ENCODE measurements around the gene C1orf210. TPM values are rescaled to one million over a fixed set of nuclear protein-coding genes. Genes with fewer than 3 reads are reported as not detected.

The C1orf210 gene
- polyA plus RNA-seq, 1 donor (not counting 4 experiments of a cell fraction or from before 2014, with no cell fraction given): 5.6 TPM

DNA sequence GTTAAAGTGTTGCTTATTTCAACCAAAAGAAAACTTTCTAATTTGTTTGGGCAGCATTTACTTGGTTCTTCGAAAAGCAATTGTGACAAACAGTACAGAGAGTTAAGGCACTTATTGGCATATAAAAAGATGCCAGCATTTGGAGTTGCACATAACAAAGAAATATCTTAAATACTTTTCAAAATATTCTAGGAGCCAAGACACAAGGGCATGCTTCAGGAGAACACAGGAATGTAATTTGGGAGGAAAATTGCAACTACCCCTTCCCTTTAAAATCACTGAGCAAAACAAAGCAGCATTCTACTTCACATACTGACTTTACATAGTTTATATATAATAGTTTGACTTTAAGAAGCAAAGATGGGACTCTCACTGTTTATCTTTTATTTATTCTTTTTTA lies 10.8 kb upstream of the C1orf210 start:
- Histone ChIP-seq H3K4me2 (ENCODE audit: control insufficient read depth, extremely low read depth, insufficient read depth, low read depth, low read length) (no peak overlapping the region), H3K4me1 (ENCODE audit: control insufficient read depth, extremely low read depth, insufficient read depth, low read length) (peaks cover 9% of the 10 kb centered on the region), H3K27me3 (ENCODE audit: control insufficient read depth, extremely low read depth, insufficient read depth, low read length) (no peaks in the 10 kb centered on the region), H3K4me3 (ENCODE audit: control insufficient read depth in 2 of 3, extremely low read depth in 1 of 3, insufficient read depth in 2 of 3, low read depth in 1 of 3, low read length in 3 of 3) (no peak overlapping the region), H3K27ac (ENCODE audit: control insufficient read depth, insufficient read depth, low read length) (no peak overlapping the region), H4K20me1 (ENCODE audit: control insufficient read depth, extremely low read depth, insufficient read depth, low read length) (no peaks in the 10 kb centered on the region), H3K9me3 (ENCODE audit: control insufficient read depth, low read depth, low read length) (no peaks in the 10 kb centered on the region), H3K9ac (ENCODE audit: control insufficient read depth, extremely low read depth, insufficient read depth, low read length) (no peak overlapping the region), H3K9me1 (ENCODE audit: control insufficient read depth, extremely low read depth, insufficient read depth, low read length) (no peaks in the 10 kb centered on the region), H2AFZ (ENCODE audit: control insufficient read depth, low read length) (no peak overlapping the region), H3K79me2 (ENCODE audit: control insufficient read depth, insufficient read depth, low read length) (no peaks in the 10 kb centered on the region), H3K36me3 (ENCODE audit: control insufficient read depth in 2 of 2, extremely low read depth in 1 of 2, insufficient read depth in 2 of 2, low read length in 2 of 2) (no peaks in the 10 kb centered on the region)
- TF ChIP-seq EZH2 (IDR thresholded peaks at IDR 0.05; ENCODE audit: low read length): no peak
- TF ChIP-seq, protein P1, sequence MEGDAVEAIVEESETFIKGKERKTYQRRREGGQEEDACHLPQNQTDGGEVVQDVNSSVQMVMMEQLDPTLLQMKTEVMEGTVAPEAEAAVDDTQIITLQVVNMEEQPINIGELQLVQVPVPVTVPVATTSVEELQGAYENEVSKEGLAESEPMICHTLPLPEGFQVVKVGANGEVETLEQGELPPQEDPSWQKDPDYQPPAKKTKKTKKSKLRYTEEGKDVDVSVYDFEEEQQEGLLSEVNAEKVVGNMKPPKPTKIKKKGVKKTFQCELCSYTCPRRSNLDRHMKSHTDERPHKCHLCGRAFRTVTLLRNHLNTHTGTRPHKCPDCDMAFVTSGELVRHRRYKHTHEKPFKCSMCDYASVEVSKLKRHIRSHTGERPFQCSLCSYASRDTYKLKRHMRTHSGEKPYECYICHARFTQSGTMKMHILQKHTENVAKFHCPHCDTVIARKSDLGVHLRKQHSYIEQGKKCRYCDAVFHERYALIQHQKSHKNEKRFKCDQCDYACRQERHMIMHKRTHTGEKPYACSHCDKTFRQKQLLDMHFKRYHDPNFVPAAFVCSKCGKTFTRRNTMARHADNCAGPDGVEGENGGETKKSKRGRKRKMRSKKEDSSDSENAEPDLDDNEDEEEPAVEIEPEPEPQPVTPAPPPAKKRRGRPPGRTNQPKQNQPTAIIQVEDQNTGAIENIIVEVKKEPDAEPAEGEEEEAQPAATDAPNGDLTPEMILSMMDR (optimal IDR thresholded peaks at IDR 0.05 in 1 of 3, IDR thresholded peaks at IDR 0.05 in 1 of 3, conservative IDR thresholded peaks at IDR 0.05 in 1 of 3; ENCODE audit: extremely low read depth in 1 of 3, insufficient read depth in 2 of 3, low read length in 3 of 3): no peak
- DNase-seq (ENCODE audit: low read depth, low spot score) (no peak), FAIRE-seq (no peak)
- dilution Hi-C loops (cut with MboI; ENCODE audit: extremely low pct_ligation_motif_present, low sequenced_read_pairs): no loop called here

DNA sequence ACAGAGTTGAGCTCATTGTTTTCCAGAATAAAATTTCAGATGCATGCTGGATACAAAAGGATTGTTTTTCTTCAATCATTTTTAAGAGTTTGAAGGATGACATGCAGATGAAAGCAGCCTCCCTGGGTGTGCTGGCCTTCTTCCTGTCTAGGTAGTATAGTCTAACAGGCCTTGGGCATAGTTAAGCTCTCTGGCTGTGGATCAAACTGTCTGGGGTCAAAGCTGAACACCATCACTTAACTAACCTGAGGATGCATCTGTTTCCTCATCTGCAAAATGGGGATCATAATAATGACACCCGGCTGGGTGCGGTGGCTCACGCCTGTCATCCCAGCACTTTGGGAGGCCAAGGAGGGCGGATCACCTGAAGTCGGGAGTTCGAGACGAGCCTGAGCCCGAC lies 9.4 kb upstream of the C1orf210 start:
- DNase-seq (ENCODE audit: low read depth, low spot score) (no peak), FAIRE-seq (no peak)
- TF ChIP-seq EZH2 (IDR thresholded peaks at IDR 0.05; ENCODE audit: low read length): no peak
- Histone ChIP-seq H3K9me3 (ENCODE audit: control insufficient read depth, low read depth, low read length) (no peaks in the 10 kb centered on the region), H3K27ac (ENCODE audit: control insufficient read depth, insufficient read depth, low read length) (no peak overlapping the region), H3K36me3 (ENCODE audit: control insufficient read depth in 2 of 2, extremely low read depth in 1 of 2, insufficient read depth in 2 of 2, low read length in 2 of 2) (no peaks in the 10 kb centered on the region), H3K9ac (ENCODE audit: control insufficient read depth, extremely low read depth, insufficient read depth, low read length) (no peak overlapping the region), H3K4me2 (ENCODE audit: control insufficient read depth, extremely low read depth, insufficient read depth, low read depth, low read length) (no peak overlapping the region), H2AFZ (ENCODE audit: control insufficient read depth, low read length) (no peak overlapping the region), H3K79me2 (ENCODE audit: control insufficient read depth, insufficient read depth, low read length) (no peaks in the 10 kb centered on the region), H3K4me1 (ENCODE audit: control insufficient read depth, extremely low read depth, insufficient read depth, low read length) (peaks cover 9% of the 10 kb centered on the region), H3K4me3 (ENCODE audit: control insufficient read depth in 2 of 3, extremely low read depth in 1 of 3, insufficient read depth in 2 of 3, low read depth in 1 of 3, low read length in 3 of 3) (no peak overlapping the region), H3K27me3 (ENCODE audit: control insufficient read depth, extremely low read depth, insufficient read depth, low read length) (no peaks in the 10 kb centered on the region), H4K20me1 (ENCODE audit: control insufficient read depth, extremely low read depth, insufficient read depth, low read length) (no peaks in the 10 kb centered on the region), H3K9me1 (ENCODE audit: control insufficient read depth, extremely low read depth, insufficient read depth, low read length) (no peaks in the 10 kb centered on the region)
- dilution Hi-C loops (cut with MboI; ENCODE audit: extremely low pct_ligation_motif_present, low sequenced_read_pairs): no loop called here
